ENCODE measurements around the gene TAT.
"Not testable (repeated sequence)": the region's sequence is repeated elsewhere in the genome, so short reads cannot be mapped to it uniquely, and the experiment has no call there.

The TAT gene

GRCh38 chr16:71576971-71577370 is at the start of gene TAT:
TAT (minus strand) TSS chr16:71577092; CDS start chr16:71576415, 677 bp downstream.
- DNase-seq = no peak

GRCh38 chr16:71626018-71626857 is 49.3 kb upstream of the TAT start, which contains the start of gene MARVELD3:
MARVELD3 (plus strand) TSS chr16:71626184; CDS start chr16:71626230, 46 bp downstream.
- DNase-seq = no peak

GRCh38 chr16:71625113-71625850 is 48.4 kb upstream of the TAT start:
- no peak for DNase-seq

- no peak for DNase-seq
Observed at GRCh38 chr16:71623597-71623996, 46.7 kb upstream of the TAT start.

- no peak for DNase-seq
Observed at GRCh38 chr16:71622088-71622487, 45.2 kb upstream of the TAT start.

GRCh38 chr16:71618429-71618828 is 41.5 kb upstream of the TAT start:
- DNase-seq = no peak

- DNase-seq = not testable (repeated sequence)
Observed at GRCh38 chr16:71614956-71615355, 38.1 kb upstream of the TAT start.

GRCh38 chr16:71610936-71611871 is 34.3 kb upstream of the TAT start:
- DNase-seq = peak; percentile 12

- DNase-seq = no peak
Observed at GRCh38 chr16:71610447-71610846, 33.6 kb upstream of the TAT start.

GRCh38 chr16:71609066-71609465 is 32.2 kb upstream of the TAT start:
- DNase-seq = no peak

- no peak for DNase-seq
Observed at GRCh38 chr16:71600822-71601221, 23.9 kb upstream of the TAT start.

- DNase-seq = not testable (repeated sequence)
Observed at GRCh38 chr16:71598426-71598825, 21.5 kb upstream of the TAT start.

GRCh38 chr16:71595340-71595826 is 18.5 kb upstream of the TAT start:
- DNase-seq = not testable (repeated sequence)

GRCh38 chr16:71594000-71594646 is 17.2 kb upstream of the TAT start:
- no peak for DNase-seq

- no peak for DNase-seq
Observed at GRCh38 chr16:71593048-71593999, 16.4 kb upstream of the TAT start.

- no peak for DNase-seq
Observed at GRCh38 chr16:71591917-71592316, 15.0 kb upstream of the TAT start.

GRCh38 chr16:71590584-71590983 is 13.7 kb upstream of the TAT start:
- no peak for DNase-seq

GRCh38 chr16:71590071-71590470 is 13.2 kb upstream of the TAT start:
- DNase-seq = not testable (repeated sequence)

GRCh38 chr16:71589334-71589733 is 12.4 kb upstream of the TAT start:
- DNase-seq = not testable (repeated sequence)

GRCh38 chr16:71585318-71585703 is 8.4 kb upstream of the TAT start:
- no peak for DNase-seq
